ENCODE measurements around the gene MTMR2. TPM values are rescaled to one million over a fixed set of nuclear protein-coding genes. Genes with fewer than 3 reads are reported as not detected.
"Not testable (repeated sequence)": the region's sequence is repeated elsewhere in the genome, so short reads cannot be mapped to it uniquely, and the experiment has no call there.

The MTMR2 gene
- polyA plus RNA-seq, 1 donor from 2014 or later, result 30.9 TPM

GRCh38 chr11:95811052-95811451, 112.9 kb downstream of the MTMR2 start:
- H3K79me2 ChIP-seq (replicated peaks; ENCODE audit: insufficient read depth, low read length); H3K4me3 ChIP-seq (ENCODE audit: low read length); H3K9me3 ChIP-seq (ENCODE audit: low read length); H3K36me3 ChIP-seq (ENCODE audit: insufficient read depth, low read length); H2AFZ ChIP-seq (ENCODE audit: low read depth, low read length); H3K27ac ChIP-seq (ENCODE audit: low read length); H3K9ac ChIP-seq (ENCODE audit: low read length); H4K20me1 ChIP-seq (ENCODE audit: insufficient read depth); H3K9me2 ChIP-seq (ENCODE audit: insufficient read depth, low read length); H3K4me2 ChIP-seq (ENCODE audit: low read length); H3K27me3 ChIP-seq (ENCODE audit: insufficient read depth, low read depth, low read length); H3F3A ChIP-seq (ENCODE audit: insufficient read depth, low read length, poor library complexity, severe bottlenecking): not testable (repeated sequence)

DNA sequence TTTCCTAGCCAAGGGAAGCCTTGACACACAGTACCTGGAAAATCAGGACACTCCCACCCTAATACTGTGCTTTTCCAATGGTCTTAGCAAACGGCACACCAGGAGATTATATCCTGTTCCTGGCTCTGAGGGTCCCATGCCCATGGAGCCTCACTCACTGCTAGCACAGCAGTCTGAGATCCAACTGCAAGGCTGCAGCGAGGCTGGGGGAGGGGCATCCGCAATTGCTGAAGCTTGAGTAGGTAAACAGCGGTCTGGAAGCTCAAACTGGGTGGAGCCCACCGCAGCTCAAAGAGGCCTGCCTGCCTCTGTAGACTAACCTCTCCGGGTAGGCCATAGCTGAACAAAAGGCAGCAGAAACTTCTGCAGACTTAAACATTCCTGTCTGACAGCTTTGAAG, 117.4 kb downstream of the MTMR2 start:
- not testable (repeated sequence) for H4K20me1 ChIP-seq (ENCODE audit: insufficient read depth); H3K9ac ChIP-seq (ENCODE audit: low read length); H3K4me3 ChIP-seq (ENCODE audit: low read length); H3K27me3 ChIP-seq (ENCODE audit: insufficient read depth, low read depth, low read length); H3F3A ChIP-seq (ENCODE audit: insufficient read depth, low read length, poor library complexity, severe bottlenecking); H3K27ac ChIP-seq (ENCODE audit: low read length); H3K9me3 ChIP-seq (ENCODE audit: low read length); H3K79me2 ChIP-seq (replicated peaks; ENCODE audit: insufficient read depth, low read length); H2AFZ ChIP-seq (ENCODE audit: low read depth, low read length); H3K4me2 ChIP-seq (ENCODE audit: low read length); H3K9me2 ChIP-seq (ENCODE audit: insufficient read depth, low read length)
- H3K36me3 ChIP-seq (ENCODE audit: insufficient read depth, low read length), result peaks cover 13% of the 10 kb centered on the region

DNA sequence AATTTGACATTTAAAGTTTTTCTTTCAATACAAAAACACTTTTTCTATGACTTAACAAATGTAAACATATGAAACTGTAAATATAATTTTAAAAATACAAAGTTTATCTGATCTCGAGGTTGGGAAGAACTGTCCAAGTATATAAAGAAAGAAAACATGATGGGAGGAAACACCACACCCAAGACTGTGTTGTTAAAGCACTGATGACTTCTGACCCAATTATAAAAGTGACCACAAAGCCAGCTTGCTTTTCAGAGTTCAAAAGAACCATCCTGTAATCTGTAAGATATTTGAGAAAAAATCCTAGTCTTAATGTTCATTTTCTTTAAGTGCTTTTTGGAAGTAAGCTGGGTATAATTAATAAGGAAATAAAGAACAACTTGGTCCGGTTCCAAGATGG, 118.0 kb downstream of the MTMR2 start:
- peaks cover 13% of the 10 kb centered on the region for H3K36me3 ChIP-seq (ENCODE audit: insufficient read depth, low read length)
- H3K9me3 ChIP-seq (ENCODE audit: low read length), result peaks cover 4% of the 10 kb centered on the region
- H3K4me2 ChIP-seq (ENCODE audit: low read length), result no peak overlapping the region
- H3K79me2 ChIP-seq (replicated peaks; ENCODE audit: insufficient read depth, low read length), result peaks cover under 1% of the 10 kb centered on the region
- TF ChIP-seq CTCF (IDR thresholded peaks at IDR 0.05; ENCODE audit: poor library complexity, severe bottlenecking) (no peak), SMC3 (conservative IDR thresholded peaks at IDR 0.05; ENCODE audit: poor library complexity) (no peak), REST (IDR thresholded peaks at IDR 0.05; ENCODE audit: borderline replicate concordance) (no peak), MXI1 (conservative IDR thresholded peaks at IDR 0.05; ENCODE audit: poor library complexity, severe bottlenecking) (no peak), RAD21 (conservative IDR thresholded peaks at IDR 0.05) (no peak), POLR2AphosphoS5 (IDR thresholded peaks at IDR 0.05) (no peak), EZH2 (IDR thresholded peaks at IDR 0.05; ENCODE audit: borderline replicate concordance, insufficient read depth, low read length, poor library complexity, severe bottlenecking) (no peak), TAF1 (IDR thresholded peaks at IDR 0.05; ENCODE audit: low read depth) (no peak), EP300 (conservative IDR thresholded peaks at IDR 0.05; ENCODE audit: poor library complexity, severe bottlenecking) (no peak)
- H3K4me3 ChIP-seq (ENCODE audit: low read length), result no peak overlapping the region
- no peak overlapping the region for H3K9ac ChIP-seq (ENCODE audit: low read length)
- H3K9me2 ChIP-seq (ENCODE audit: insufficient read depth, low read length), result no peaks in the 10 kb centered on the region
- no peaks in the 10 kb centered on the region for H4K20me1 ChIP-seq (ENCODE audit: insufficient read depth)
- H2AFZ ChIP-seq (ENCODE audit: low read depth, low read length), result no peak overlapping the region
- H3K27me3 ChIP-seq (ENCODE audit: insufficient read depth, low read depth, low read length), result no peaks in the 10 kb centered on the region
- H3F3A ChIP-seq (ENCODE audit: insufficient read depth, low read length, poor library complexity, severe bottlenecking), result no peaks in the 10 kb centered on the region
- H3K27ac ChIP-seq (ENCODE audit: low read length), result no peak overlapping the region
